GM12864 (cell line): ENCODE results near the gene FOLR1.

ENCODE experiments used
- DNase-seq: peaks from one replicate; pipeline ENCODE4 v3.0.0-alpha.2; 2011; ENCODE audit warnings: low read depth
- H3K4me3 ChIP-seq: 2 replicates; pipeline ENCODE4 v1.5.1; 2011; ENCODE audit warnings: mild to moderate bottlenecking, low read depth, low read length, control low read depth
- TF ChIP-seq, protein P1 (sequence below): IDR thresholded peaks from 2 replicates; pipeline ENCODE4 v1.5.1; 2011; ENCODE audit warnings: low read depth, mild to moderate bottlenecking, moderate library complexity, low read length, control low read depth, inconsistent platforms; ENCODE audit errors: missing control alignments

Gene FOLR1

DNA sequence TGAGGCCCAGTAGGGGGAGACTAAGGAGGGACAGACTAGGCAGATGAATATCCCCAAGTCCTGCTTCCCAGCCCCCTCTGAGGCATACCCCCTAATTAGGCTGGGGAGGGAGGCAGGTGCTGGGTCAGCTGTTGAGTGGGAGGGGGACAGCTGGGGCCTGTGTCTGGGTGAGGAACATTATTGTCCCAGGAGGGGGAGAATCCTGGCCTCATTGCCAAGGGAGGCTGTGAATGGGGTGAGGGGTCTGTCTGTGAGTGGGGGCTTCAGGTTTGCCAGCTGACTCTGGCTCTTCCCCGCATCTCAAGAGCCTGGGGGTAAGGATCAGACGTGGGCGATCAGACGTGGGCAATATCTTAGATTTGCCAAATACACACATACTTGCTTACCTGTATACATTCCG, 34.8 kb downstream of the FOLR1 start:
- no peak for DNase-seq
- no peak overlapping the region for H3K4me3 ChIP-seq
- TF ChIP-seq, protein P1, sequence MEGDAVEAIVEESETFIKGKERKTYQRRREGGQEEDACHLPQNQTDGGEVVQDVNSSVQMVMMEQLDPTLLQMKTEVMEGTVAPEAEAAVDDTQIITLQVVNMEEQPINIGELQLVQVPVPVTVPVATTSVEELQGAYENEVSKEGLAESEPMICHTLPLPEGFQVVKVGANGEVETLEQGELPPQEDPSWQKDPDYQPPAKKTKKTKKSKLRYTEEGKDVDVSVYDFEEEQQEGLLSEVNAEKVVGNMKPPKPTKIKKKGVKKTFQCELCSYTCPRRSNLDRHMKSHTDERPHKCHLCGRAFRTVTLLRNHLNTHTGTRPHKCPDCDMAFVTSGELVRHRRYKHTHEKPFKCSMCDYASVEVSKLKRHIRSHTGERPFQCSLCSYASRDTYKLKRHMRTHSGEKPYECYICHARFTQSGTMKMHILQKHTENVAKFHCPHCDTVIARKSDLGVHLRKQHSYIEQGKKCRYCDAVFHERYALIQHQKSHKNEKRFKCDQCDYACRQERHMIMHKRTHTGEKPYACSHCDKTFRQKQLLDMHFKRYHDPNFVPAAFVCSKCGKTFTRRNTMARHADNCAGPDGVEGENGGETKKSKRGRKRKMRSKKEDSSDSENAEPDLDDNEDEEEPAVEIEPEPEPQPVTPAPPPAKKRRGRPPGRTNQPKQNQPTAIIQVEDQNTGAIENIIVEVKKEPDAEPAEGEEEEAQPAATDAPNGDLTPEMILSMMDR, result no peak

DNA sequence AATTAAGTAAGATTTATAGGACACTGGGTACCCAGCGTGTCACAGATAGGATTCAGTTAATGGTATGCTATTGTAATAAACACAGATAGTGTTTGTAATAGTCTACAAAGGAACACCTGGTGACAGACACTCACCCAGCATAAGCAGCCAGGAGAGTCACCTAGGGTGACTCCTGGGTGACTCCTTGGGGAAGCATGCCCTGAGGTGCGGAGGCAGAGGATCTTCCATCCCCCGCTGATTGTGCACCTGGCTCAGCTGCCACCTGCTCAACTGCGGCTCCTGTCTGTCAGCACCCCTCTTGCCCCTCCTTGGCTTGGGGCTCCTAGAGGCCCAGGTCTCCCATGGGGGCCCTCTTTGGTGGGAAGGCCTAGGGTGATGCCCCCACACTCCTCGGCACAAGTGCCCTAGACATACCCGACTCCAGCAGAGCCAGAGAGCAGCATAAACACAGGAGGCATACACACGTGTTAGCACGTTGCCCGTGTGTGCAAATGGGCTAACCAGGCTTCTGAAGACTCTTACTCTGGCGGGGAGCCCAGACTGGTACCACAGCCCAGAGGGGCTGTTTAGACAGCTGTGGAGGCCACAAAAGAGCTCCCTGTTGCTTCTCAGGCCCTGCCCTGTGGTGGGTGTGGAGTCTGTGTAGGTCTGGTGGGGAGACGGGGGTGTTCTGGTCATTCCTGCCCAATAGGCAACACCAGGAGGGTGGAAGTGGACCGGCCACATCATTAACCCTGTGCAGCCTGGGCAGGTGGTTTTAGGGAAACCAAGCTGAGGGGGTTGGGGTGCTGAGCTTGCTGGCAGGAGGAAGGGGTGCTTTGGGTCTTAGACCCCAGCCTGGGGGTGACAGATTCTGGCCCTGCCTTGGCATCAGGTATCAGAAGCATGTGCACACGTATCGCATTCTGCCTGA, 35.6 kb downstream of the FOLR1 start:
- no peak for DNase-seq
- TF ChIP-seq, protein P1, result no peak

DNA sequence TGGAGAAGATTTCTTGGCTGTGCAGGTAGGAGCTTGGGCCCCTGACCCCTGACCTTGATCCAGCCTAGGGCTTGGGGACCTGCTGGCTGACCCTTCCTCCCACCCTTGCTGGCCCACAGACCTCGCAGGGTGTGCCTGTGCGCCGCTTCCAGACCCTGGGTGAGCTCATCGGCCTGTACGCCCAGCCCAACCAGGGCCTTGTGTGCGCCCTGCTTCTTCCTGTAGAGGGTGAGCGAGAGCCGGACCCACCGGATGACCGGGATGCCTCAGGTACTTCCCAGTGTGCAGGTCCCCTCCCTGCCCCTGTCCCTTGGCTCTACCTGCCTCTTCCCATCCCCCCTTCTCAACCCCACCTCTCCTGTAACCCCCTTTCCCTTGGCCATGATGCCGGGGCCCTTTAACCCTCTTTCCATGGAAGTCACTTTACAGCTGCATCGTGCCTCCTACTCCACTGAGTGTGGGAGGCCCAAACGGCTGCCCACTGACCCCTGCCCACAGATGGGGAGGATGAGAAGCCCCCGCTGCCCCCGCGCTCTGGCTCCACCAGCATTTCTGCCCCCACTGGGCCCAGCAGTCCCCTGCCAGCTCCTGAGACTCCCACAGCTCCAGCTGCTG, 36.4 kb downstream of the FOLR1 start:
- DNase-seq, result no peak
- no peak overlapping the region for H3K4me3 ChIP-seq
- TF ChIP-seq, protein P1, result no peak

More for the DNA sequence above, 35.6 kb downstream of the FOLR1 start:
- no peak overlapping the region for H3K4me3 ChIP-seq

DNA sequence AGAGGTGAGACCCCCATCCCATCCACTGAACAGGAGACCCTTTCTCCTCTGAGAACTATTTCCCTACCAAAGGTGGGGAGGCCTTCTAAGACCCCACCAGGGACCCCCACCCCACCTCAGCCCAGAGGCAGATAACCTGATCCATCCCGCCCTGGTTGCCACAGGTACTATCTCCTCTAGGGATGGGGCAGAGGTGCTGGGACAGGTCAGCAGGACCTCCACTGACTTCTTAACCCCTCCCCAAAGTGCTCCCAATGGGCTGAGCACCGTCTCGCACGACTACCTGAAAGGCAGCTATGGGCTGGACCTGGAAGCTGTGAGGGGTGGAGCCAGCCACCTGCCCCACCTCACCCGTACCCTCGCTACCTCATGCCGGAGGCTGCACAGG, 36.9 kb downstream of the FOLR1 start:
- no peak for DNase-seq
- no peak overlapping the region for H3K4me3 ChIP-seq
- TF ChIP-seq, protein P1, result no peak

DNA sequence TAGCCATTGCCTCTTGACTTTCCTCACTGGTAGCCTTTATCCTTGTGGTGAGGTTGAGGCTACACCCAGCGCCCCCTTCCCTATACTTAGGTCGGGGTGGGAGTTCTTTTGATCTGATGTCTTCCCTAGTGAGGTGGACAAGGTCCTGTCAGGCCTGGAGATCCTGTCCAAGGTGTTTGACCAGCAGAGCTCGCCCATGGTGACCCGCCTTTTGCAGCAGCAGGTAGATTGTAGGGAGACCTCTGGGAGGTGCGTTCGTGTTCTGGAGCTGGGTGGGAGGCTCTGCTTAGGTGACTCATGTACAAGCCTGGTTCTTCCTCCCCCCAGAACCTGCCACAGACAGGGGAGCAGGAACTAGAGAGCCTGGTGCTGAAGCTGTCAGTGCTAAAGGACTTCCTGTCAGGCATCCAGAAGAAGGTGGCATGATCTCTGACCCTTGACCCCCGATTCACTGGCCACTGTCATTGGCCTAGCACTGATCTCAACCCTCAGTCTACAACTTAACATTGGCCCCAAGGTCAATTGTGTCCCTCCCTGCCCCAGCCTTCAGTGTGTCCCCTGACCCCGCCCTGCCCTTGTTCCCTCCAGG, 37.5 kb downstream of the FOLR1 start:
- TF ChIP-seq, protein P1, result no peak
- H3K4me3 ChIP-seq, result no peak overlapping the region
- no peak for DNase-seq

DNA sequence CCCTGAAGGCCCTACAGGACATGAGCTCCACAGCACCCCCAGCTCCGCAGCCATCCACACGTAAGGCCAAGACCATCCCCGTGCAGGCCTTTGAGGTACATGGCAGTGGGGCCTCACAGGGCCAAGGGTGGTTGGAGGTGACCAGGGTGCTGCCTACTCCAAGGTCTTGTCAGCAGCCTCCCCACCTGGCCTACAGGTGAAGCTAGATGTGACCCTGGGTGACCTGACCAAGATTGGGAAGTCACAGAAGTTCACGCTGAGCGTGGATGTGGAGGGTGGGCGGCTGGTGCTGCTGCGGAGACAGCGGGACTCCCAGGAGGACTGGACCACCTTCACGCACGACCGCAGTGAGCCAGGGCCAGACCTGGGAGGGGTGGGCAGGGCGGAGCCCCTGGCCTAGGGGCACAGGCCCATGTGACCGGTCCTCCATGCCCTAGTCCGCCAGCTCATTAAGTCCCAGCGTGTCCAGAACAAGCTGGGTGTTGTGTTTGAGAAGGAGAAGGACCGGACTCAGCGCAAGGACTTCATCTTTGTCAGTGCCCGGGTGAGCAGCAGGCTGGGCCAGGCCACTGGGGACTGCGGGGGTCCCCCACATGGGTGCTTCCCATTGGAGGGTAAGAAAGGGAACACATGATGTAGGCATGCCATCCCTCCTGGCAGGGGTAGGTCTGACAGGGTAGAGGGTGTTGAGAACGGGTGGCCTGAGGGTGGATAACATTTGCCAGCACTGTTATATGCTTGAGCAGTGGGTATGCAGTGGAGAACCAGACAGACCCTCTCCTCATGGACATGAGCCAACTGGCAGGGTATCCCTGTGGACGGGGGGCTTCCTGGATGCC, 38.2 kb downstream of the FOLR1 start:
- TF ChIP-seq, protein P1, result no peak
- DNase-seq, result no peak

More for the DNA sequence above, 38.2 kb downstream of the FOLR1 start:
- H3K4me3 ChIP-seq, result no peak overlapping the region
